Measurements from ENCODE around the gene RPP21.

The RPP21 gene

DNA sequence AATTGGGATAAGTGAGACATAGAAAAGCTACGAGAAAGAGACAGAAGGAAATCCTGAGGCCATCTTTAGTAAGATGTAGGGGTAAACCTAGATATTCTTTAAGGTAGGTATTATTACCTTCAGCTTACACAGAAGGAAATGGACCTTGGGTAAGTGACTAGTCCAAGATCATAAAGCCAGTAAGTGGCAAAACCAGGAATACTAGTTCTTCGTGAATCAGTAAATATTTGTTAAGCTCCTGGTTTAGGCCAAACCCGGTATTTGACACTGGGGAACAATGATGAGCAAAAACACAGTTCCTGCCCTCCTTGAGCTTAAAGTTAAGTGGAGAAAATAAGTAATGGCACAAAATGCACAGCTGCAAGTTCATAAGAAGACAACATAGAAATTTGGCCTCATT, 13.0 kb upstream of the RPP21 start:
- TF ChIP-seq ZFX (IDR thresholded peaks at IDR 0.05; ENCODE audit: borderline replicate concordance) (no peak), CTCF (IDR thresholded peaks at IDR 0.05) (no peak)
- no peak overlapping the region for H3K27ac ChIP-seq

GRCh38 chr6:30334075-30334783, 10.7 kb upstream of the RPP21 start:
- TF ChIP-seq ZFX (IDR thresholded peaks at IDR 0.05; ENCODE audit: borderline replicate concordance) (no peak), CTCF (IDR thresholded peaks at IDR 0.05) (no peak)
- H3K27ac ChIP-seq, result no peak overlapping the region

DNA sequence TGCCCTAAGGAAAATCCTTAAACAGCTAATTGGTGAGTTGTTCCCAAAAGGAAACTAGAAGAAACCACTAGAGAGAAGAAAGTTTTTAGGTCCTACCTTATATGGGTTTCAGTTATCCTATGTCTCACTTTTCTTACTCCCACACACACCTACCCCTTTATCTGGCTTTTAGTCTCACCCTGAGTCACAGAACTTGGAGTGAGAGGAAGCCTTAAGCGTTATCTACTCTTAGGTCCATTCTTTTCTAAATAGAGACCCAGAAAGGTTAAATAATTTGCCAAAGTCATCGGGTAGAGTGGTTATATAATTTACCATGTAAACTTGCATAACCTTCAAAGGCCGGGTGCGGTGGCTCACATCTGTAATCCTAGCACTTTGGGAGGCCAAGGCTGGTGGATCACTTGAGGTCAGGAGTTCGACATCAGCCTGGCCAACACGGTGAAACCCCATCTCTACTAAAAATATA, 4.3 kb upstream of the RPP21 start:
- no peak overlapping the region for H3K27ac ChIP-seq
- no peak for TF ChIP-seq CTCF (IDR thresholded peaks at IDR 0.05)
- TF ChIP-seq ZFX (IDR thresholded peaks at IDR 0.05; ENCODE audit: borderline replicate concordance), result no peak

DNA sequence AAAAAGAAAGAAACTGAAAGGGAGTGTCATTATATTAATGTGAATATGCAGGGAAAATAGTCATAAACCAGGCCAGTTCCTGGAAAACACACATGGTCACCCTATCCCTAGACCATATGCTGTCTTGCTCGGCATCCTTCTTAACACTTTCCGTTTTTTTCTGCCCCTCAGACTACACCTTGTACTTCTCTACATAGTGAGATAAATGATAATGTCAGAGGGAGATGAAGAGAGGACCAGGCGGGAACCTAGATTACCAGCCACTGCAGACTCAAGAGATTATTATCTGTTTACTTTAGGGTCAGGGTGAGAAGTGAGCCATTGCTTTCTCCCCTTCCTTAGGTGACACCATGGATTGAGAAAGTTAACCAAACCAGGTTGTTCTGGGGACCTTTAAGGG, 3.7 kb upstream of the RPP21 start:
- TF ChIP-seq CTCF (IDR thresholded peaks at IDR 0.05), result no peak
- TF ChIP-seq ZFX (IDR thresholded peaks at IDR 0.05; ENCODE audit: borderline replicate concordance), result no peak
- H3K27ac ChIP-seq, result no peak overlapping the region

DNA sequence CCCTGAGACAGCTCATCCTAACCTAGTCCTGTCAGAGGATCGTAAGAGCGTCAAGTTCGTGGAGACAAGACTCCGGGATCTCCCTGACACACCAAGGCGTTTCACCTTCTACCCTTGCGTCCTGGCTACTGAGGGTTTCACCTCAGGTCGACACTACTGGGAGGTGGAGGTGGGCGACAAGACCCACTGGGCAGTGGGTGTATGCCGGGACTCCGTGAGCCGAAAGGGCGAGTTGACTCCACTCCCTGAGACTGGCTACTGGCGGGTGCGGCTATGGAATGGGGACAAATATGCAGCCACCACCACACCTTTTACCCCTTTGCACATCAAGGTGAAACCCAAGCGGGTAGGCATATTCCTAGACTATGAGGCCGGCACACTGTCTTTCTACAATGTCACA, 3.2 kb upstream of the RPP21 start:
- no peak overlapping the region for H3K27ac ChIP-seq
- TF ChIP-seq CTCF (IDR thresholded peaks at IDR 0.05) (no peak), ZFX (IDR thresholded peaks at IDR 0.05; ENCODE audit: borderline replicate concordance) (no peak)

DNA sequence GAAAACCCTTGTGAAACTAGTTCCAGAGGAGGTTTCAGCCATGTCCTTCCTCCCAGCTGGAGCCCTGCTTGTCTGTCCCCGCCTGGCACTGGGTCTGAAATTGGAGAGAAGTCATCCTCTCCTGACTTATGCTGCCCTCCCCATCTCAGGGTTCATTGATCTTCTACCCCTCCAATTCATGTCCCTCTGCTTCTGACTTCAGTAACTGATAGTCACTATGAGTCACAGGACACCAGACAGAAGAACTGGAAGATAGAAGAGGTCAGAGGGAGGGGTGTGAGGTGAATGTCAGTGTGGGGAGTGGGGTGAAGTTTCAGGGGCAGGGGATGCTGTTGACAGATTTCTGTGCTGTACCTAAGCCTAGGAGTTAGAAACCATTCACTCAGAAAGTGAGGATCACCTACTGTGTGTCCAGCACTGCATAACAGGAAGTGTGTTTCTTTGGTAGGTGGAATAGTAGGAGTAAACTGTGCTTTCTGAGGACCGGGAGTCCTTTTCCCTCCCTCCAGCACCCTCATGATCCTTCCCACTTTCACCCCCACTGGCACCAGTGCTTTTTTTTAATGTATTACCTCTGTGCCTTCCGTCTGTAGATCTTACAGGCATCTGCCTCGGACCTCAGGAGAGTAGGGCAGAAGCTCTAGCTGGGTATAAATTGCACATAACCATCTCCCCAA, 627 bp upstream of the RPP21 start:
- TF ChIP-seq CTCF (IDR thresholded peaks at IDR 0.05), result no peak
- no peak for TF ChIP-seq ZFX (IDR thresholded peaks at IDR 0.05; ENCODE audit: borderline replicate concordance)
- peak overlapping the region; percentile 67 for H3K27ac ChIP-seq

DNA sequence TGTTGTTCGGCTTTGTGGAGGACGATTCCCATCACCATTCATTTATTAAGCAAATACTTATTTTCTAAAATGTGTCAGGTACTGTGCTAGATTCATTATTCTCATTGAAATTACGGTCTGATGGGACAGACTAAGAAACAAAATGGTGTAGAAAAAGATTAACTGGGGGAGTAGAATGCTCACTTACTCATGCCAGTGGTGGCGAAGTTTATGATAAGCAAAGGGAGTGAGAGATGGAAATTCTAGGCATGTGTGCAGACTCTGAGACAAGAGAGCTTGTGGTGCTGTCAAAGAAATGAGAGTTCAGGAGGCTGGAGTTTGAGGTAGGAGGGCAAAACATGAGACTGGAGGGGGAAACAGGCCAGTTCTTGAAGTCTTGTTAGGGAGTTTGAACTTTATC, 896 bp downstream of the RPP21 start:
- TF ChIP-seq CTCF (IDR thresholded peaks at IDR 0.05), result no peak
- no peak for TF ChIP-seq ZFX (IDR thresholded peaks at IDR 0.05; ENCODE audit: borderline replicate concordance)
- H3K27ac ChIP-seq, result peak overlapping the region; percentile 67
